ENCODE results near the gene ZFAND3. TPM values are rescaled to one million over a fixed set of nuclear protein-coding genes. Genes with fewer than 3 reads are reported as not detected.

The ZFAND3 gene
- polyA plus RNA-seq, 1 donor from 2014 or later, result 19.7 TPM

DNA sequence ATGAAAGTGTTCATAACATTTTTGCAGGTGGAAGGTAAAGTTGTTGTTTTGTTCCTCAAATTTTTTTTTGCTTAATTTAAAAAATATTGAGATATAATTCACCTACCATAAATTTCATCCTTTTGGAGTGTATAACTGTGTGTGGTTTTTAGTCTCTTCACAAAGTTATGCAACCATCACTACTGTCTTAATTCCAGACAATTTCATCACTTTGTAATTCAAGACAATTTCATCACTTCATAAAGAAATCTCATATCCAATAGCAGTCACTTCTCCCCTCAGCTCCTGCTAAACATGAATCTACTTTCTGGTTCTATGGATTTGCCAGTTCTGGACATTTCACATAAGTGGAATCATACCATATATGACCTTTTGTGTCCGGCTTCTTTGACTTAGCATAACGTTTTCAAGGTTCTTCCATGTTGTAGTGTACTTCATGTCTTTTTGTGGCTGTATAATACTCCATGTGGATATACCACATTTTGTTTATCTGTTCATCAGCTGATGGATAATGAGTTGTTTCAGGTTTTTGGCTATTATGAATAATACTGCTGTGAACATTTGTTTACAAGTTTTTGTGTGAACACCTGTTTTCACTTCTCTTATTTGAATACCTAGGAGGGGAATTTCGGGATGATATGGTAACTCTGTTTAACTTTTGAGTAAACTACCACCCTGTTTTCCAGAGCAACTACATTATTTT lies 18.8 kb downstream of the ZFAND3 start:
- no peaks in the 10 kb centered on the region for H3K9me3 ChIP-seq (ENCODE audit: low read length)
- no peaks in the 10 kb centered on the region for H3K36me3 ChIP-seq (ENCODE audit: insufficient read depth, low read length)
- H3F3A ChIP-seq (ENCODE audit: insufficient read depth, low read length, poor library complexity, severe bottlenecking), result peaks cover 4% of the 10 kb centered on the region
- no peak overlapping the region for H3K9ac ChIP-seq (ENCODE audit: low read length)
- H2AFZ ChIP-seq (ENCODE audit: low read depth, low read length), result no peak overlapping the region
- no peaks in the 10 kb centered on the region for H3K9me2 ChIP-seq (ENCODE audit: insufficient read depth, low read length)
- H3K27ac ChIP-seq (ENCODE audit: low read length), result no peak overlapping the region
- peaks cover 70% of the 10 kb centered on the region for H3K79me2 ChIP-seq (replicated peaks; ENCODE audit: insufficient read depth, low read length)
- no peak for TF ChIP-seq POLR2AphosphoS5 (IDR thresholded peaks at IDR 0.05)
- TF ChIP-seq, protein P1, sequence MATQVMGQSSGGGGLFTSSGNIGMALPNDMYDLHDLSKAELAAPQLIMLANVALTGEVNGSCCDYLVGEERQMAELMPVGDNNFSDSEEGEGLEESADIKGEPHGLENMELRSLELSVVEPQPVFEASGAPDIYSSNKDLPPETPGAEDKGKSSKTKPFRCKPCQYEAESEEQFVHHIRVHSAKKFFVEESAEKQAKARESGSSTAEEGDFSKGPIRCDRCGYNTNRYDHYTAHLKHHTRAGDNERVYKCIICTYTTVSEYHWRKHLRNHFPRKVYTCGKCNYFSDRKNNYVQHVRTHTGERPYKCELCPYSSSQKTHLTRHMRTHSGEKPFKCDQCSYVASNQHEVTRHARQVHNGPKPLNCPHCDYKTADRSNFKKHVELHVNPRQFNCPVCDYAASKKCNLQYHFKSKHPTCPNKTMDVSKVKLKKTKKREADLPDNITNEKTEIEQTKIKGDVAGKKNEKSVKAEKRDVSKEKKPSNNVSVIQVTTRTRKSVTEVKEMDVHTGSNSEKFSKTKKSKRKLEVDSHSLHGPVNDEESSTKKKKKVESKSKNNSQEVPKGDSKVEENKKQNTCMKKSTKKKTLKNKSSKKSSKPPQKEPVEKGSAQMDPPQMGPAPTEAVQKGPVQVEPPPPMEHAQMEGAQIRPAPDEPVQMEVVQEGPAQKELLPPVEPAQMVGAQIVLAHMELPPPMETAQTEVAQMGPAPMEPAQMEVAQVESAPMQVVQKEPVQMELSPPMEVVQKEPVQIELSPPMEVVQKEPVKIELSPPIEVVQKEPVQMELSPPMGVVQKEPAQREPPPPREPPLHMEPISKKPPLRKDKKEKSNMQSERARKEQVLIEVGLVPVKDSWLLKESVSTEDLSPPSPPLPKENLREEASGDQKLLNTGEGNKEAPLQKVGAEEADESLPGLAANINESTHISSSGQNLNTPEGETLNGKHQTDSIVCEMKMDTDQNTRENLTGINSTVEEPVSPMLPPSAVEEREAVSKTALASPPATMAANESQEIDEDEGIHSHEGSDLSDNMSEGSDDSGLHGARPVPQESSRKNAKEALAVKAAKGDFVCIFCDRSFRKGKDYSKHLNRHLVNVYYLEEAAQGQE (IDR thresholded peaks at IDR 0.05; ENCODE audit: borderline replicate concordance), result no peak
- H3K4me2 ChIP-seq (ENCODE audit: low read length), result no peak overlapping the region
- H3K4me3 ChIP-seq (ENCODE audit: low read length), result no peak overlapping the region
- H3K27me3 ChIP-seq (ENCODE audit: insufficient read depth, low read depth, low read length), result no peaks in the 10 kb centered on the region
- H4K20me1 ChIP-seq (ENCODE audit: insufficient read depth), result no peaks in the 10 kb centered on the region

DNA sequence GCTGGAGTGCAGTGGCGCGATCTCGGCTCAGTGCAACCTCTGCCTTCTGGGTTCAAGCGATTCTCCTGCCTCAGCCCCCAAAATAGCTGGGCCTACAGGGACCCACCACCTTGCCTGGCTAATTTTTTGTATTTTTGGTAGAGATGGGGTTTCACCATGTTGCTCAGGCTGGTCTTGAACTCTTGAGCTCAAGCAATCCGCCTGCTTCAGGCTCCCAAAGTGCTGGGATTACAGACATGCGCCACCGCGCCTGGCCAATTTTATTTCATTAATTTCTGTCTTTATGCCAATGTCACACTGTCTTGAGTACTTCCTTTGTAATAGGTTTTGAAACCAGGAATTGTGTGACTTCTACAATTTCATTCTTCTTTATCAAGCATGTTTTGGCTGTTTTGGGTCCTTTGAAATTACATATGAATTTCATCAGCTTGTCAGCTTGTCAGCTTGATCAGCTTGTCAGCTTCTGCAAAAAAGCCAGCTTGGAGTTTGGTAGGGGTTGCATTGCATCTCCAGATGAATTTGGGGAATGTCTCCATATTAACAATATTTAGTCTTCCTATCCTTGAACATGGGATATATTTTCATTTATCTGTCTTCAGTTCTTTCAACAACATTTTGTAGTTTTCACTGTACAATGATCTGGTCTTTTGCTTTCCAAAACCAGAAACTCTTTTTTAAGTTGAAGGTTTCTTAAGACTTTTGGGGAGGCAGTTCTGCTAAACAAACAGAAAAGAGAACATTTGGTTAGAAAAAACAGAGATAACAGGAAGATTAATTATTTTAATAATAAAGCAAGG lies 20.8 kb downstream of the ZFAND3 start:
- peaks cover 59% of the 10 kb centered on the region for H3K79me2 ChIP-seq (replicated peaks; ENCODE audit: insufficient read depth, low read length)

More for the DNA sequence above, 20.8 kb downstream of the ZFAND3 start:
- no peaks in the 10 kb centered on the region for H3K36me3 ChIP-seq (ENCODE audit: insufficient read depth, low read length)
- H2AFZ ChIP-seq (ENCODE audit: low read depth, low read length), result no peak overlapping the region
- H3F3A ChIP-seq (ENCODE audit: insufficient read depth, low read length, poor library complexity, severe bottlenecking), result peaks cover 4% of the 10 kb centered on the region
- H3K27ac ChIP-seq (ENCODE audit: low read length), result no peak overlapping the region
- H3K9me3 ChIP-seq (ENCODE audit: low read length), result no peaks in the 10 kb centered on the region
- no peaks in the 10 kb centered on the region for H3K27me3 ChIP-seq (ENCODE audit: insufficient read depth, low read depth, low read length)
- TF ChIP-seq SMC3 (conservative IDR thresholded peaks at IDR 0.05; ENCODE audit: poor library complexity), result no peak
- no peak for TF ChIP-seq EZH2 (IDR thresholded peaks at IDR 0.05; ENCODE audit: borderline replicate concordance, insufficient read depth, low read length, poor library complexity, severe bottlenecking)
- TF ChIP-seq TAF1 (IDR thresholded peaks at IDR 0.05; ENCODE audit: low read depth), result no peak
- TF ChIP-seq, protein P1 (IDR thresholded peaks at IDR 0.05; ENCODE audit: borderline replicate concordance), result no peak
- no peak for TF ChIP-seq RAD21 (conservative IDR thresholded peaks at IDR 0.05)
- TF ChIP-seq, protein P2, sequence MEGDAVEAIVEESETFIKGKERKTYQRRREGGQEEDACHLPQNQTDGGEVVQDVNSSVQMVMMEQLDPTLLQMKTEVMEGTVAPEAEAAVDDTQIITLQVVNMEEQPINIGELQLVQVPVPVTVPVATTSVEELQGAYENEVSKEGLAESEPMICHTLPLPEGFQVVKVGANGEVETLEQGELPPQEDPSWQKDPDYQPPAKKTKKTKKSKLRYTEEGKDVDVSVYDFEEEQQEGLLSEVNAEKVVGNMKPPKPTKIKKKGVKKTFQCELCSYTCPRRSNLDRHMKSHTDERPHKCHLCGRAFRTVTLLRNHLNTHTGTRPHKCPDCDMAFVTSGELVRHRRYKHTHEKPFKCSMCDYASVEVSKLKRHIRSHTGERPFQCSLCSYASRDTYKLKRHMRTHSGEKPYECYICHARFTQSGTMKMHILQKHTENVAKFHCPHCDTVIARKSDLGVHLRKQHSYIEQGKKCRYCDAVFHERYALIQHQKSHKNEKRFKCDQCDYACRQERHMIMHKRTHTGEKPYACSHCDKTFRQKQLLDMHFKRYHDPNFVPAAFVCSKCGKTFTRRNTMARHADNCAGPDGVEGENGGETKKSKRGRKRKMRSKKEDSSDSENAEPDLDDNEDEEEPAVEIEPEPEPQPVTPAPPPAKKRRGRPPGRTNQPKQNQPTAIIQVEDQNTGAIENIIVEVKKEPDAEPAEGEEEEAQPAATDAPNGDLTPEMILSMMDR (IDR thresholded peaks at IDR 0.05; ENCODE audit: poor library complexity, severe bottlenecking), result no peak
- no peak for TF ChIP-seq POLR2AphosphoS5 (IDR thresholded peaks at IDR 0.05)
- no peak for TF ChIP-seq MXI1 (conservative IDR thresholded peaks at IDR 0.05; ENCODE audit: poor library complexity, severe bottlenecking)
- no peak for TF ChIP-seq EP300 (conservative IDR thresholded peaks at IDR 0.05; ENCODE audit: poor library complexity, severe bottlenecking)
- no peaks in the 10 kb centered on the region for H4K20me1 ChIP-seq (ENCODE audit: insufficient read depth)
- H3K4me2 ChIP-seq (ENCODE audit: low read length), result no peak overlapping the region
- H3K4me3 ChIP-seq (ENCODE audit: low read length), result no peak overlapping the region
- H3K9me2 ChIP-seq (ENCODE audit: insufficient read depth, low read length), result no peaks in the 10 kb centered on the region
- no peak overlapping the region for H3K9ac ChIP-seq (ENCODE audit: low read length)

Data from neural cell (in vitro differentiated cells).